Measurements from ENCODE around the gene DHRSX.

DHRSX gene

DNA sequence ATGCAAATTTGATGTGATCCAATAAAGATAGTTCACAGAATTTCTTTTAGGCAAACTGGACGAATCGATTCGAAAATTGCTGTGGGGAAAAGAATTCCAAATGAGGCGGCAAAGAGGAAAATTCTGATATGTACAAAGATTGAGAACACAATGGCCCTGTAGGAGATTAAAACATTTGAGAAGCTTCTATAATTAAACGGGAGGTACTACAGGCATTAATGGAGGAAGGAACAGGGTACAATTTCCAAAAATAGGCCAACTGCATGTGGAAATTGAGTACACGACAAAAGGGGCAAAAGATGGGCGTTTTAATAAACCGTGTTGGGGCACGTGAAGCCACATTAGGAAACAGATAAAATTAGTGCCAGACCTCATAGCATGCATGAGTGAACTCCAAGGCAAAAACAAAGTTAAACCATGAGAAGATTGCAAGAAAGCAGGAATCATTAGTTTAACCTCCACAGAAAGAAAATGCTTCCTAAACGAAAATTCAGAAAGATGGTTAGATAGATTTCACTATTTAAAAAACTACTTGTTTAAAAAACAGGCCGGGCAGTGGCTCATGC lies 68.4 kb downstream of the DHRSX start:
- no peak for DNase-seq (ENCODE audit: insufficient read length, low spot score)
- FAIRE-seq, result no peak
- TF ChIP-seq, protein P1, sequence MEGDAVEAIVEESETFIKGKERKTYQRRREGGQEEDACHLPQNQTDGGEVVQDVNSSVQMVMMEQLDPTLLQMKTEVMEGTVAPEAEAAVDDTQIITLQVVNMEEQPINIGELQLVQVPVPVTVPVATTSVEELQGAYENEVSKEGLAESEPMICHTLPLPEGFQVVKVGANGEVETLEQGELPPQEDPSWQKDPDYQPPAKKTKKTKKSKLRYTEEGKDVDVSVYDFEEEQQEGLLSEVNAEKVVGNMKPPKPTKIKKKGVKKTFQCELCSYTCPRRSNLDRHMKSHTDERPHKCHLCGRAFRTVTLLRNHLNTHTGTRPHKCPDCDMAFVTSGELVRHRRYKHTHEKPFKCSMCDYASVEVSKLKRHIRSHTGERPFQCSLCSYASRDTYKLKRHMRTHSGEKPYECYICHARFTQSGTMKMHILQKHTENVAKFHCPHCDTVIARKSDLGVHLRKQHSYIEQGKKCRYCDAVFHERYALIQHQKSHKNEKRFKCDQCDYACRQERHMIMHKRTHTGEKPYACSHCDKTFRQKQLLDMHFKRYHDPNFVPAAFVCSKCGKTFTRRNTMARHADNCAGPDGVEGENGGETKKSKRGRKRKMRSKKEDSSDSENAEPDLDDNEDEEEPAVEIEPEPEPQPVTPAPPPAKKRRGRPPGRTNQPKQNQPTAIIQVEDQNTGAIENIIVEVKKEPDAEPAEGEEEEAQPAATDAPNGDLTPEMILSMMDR (IDR thresholded peaks at IDR 0.05; ENCODE audit: insufficient read depth, missing control alignments), result no peak

DNA sequence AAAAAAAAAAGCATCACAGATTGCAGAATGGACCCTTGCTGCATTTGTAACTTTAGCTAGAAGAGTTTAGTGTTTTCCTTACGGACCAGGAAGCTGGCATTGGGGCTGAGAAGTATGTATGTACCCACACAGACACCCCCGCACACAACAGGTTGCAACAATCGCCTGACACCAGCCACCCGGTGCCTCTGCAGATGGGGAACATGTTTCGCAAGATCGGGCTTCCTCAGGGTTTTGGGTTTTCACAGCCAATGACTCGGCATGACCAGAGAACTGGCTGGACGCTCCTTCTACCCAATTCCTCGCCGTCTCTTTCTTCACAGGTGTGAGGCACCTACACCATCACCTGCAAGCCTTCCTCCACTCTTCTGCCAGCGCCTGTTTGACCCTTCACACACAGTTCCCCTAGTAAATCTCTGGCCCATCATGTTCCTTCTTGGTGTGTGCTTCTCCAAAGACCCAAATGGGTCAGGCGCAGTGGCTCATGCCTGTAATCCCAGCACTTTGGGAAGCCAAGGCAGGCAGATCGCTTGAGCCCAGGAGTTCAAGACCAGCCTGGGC lies 70.4 kb downstream of the DHRSX start:
- DNase-seq (ENCODE audit: insufficient read length, low spot score) (no peak), FAIRE-seq (no peak)
- TF ChIP-seq, protein P1 (IDR thresholded peaks at IDR 0.05; ENCODE audit: insufficient read depth, missing control alignments), result no peak

DNA sequence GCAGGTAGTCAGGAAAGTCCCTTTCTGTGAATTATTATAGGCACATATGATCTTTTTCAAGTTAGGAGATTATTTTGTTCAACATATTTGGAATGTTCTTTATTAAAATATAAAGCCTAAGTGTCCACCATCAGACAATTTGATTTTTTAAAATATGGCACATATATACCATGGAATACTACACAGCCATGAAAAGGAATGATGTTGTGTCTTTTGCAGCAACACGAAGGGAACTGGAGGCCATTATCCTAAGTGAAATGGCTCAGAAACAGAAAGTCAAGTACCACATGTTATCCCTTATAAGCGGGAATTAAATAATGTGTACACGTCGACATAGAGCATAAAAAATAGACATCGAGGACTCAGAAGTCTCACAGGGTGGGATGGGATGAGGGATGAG lies 73.0 kb downstream of the DHRSX start:
- FAIRE-seq, result no peak
- DNase-seq (ENCODE audit: insufficient read length, low spot score), result no peak
- TF ChIP-seq, protein P1 (IDR thresholded peaks at IDR 0.05; ENCODE audit: insufficient read depth, missing control alignments), result no peak

DNA sequence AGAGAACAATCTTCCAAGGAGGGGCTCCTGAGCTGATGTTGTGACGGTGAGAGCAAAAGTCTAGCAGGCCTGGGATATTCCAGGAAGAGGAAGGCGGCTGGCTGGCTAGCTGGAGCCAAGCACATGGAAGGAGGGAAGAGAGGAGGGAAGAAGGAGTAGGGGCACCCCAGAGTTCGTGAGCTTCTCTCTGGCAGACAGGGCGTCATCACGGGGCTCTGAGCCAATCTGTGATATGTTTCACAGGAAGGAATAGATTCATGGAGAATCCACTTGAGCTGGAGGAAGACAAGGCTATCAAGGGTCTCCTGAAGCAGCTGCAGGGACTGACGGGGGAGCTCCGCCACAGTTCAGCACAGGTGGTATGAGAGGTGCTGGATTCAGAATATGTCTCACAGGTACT lies 73.6 kb downstream of the DHRSX start:
- FAIRE-seq, result no peak
- TF ChIP-seq, protein P1 (IDR thresholded peaks at IDR 0.05; ENCODE audit: insufficient read depth, missing control alignments), result no peak
- DNase-seq (ENCODE audit: insufficient read length, low spot score), result no peak

DNA sequence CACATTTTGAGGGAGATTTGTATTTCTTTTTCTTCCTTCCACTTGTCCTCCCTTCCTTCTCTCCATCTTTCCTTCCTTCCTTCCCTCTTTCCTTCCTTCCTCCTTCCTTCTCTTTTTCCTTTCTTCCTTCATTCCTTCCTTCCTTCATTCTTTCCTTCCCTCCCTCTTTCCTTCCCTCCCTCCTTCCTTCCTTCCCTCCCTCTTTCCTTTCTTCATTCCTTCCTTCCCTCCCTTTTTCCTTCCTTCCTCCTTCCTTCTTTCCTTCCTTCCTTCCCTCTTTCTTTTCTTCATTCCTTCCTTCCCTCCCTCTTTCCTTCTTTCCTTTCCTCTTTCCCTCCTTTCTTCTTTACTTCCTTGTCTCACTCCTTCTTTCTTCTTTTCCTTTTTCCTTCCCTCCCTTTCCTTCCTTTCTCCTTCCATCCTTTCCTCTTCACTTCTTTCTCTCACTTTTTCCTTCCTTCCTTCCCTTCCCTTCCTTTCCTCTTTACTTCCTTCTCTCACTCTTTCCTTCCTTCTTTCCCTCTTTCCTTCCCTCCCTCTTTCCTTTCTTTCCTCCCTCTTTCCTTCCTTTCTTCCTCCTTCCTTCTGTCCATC lies 74.4 kb downstream of the DHRSX start:
- TF ChIP-seq, protein P1 (IDR thresholded peaks at IDR 0.05; ENCODE audit: insufficient read depth, missing control alignments), result no peak
- DNase-seq (ENCODE audit: insufficient read length, low spot score) (no peak), FAIRE-seq (no peak)

DNA sequence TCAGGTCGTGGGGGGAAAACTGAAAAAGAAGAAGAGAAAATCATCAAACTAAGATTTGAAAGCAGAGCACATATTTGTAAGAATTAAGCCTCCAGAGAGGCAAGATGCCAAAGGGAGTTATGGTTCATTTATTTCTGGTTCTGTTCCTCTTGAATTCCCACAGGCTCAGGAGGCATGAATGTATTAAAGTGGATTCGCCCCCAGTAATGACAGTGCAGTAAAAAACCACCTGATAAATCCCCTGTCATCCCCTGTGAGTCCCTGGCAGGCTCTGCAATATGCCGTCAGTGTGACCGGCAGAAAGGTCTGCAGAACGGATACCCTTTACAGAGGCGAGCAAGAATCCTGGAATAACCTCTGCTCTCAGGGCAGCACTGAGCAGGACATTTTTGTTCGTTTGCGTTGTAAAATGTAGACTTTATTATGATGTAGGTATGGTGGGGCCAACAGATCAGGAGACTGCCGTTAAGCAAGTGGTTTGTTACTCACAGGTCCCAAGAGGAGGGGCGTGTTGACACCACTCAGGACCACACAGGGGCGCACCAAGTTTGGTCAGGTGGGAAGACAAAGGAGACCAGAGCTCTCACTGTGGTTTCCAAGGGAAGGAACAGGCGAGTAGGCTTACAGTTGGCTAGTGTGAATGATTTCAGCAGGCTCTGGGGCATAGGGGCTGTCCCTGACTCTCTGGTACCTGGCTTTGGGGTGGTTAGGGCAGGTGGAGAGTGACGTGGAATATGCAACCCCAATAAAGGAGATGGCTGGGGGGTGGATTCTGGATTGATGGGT lies 75.3 kb downstream of the DHRSX start:
- no peak for FAIRE-seq
- TF ChIP-seq, protein P1 (IDR thresholded peaks at IDR 0.05; ENCODE audit: insufficient read depth, missing control alignments), result peak; percentile 45
- no peak for DNase-seq (ENCODE audit: insufficient read length, low spot score)
